ENCODE data around the gene NTNG1. TPM values are rescaled to one million over a fixed set of nuclear protein-coding genes. Genes with fewer than 3 reads are reported as not detected.

NTNG1 gene
- total RNA-seq, 1 experiment from 2014 or later = not detected

- DNase-seq (ENCODE audit: low spot score) = no peak
These were observed 186.6 kb downstream of the NTNG1 start for GRCh38 chr1:107327446-107327845.

GRCh38 chr1:107328087-107328486 is 187.2 kb downstream of the NTNG1 start:
- no peak for DNase-seq (ENCODE audit: low spot score)

DNA sequence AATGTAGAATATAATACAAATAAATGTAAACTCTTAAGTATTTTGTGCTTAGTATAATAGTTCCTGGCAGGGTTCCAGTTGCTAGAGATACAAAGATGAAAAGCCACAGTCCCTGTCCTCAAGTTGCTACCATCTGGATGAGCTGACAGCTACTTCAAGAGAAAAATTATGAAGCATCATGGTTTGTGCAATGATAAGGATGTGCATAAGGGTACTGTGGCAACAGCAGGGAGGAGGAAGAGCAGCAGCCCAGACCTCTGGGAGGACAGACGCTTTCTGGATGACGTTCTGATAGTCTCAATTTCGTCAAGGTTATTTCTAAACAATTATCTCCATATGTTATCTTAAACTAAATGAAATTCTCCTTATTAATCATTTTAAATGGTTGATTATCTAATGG is 198.9 kb downstream of the NTNG1 start:
- no peak for DNase-seq (ENCODE audit: low spot score)

DNA sequence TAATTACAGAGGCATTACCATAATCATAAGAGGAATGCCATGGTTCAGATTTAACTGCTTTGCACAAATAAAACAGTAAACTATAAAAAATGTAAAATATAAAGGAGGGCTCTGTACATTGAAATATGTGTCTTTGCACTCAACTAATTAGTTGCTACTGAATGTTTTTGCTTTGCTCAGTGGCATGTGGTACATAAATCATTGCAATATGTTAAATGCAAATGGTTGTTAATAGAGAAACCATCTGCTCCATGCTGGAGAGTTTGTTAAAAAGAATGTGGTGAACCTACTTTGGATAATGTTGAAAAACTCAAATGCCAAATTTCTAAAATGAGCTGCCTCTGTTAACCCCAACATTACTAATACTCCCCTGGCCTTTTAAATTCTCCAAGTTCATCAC is 201.5 kb downstream of the NTNG1 start:
- DNase-seq (ENCODE audit: low spot score) = no peak

DNA sequence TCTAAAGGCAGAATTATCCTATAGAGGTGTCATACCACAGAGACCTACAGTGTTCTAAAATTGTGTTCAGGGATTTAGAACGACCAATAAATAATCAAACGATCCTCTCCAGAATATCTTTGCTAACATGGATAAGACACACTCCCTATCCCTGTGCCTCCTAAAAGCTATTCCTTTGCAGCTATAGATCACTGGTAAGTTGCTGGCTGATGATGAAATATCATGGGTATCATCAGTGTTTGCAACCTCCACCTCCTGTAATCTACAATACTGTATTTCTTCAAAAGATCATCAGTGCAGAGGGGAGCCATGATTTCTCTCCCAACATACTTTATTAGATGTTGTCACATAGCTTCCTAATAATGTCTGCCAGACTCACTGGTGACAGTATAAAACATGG is 201.9 kb downstream of the NTNG1 start:
- no peak for DNase-seq (ENCODE audit: low spot score)

GRCh38 chr1:107343601-107344000 is 202.8 kb downstream of the NTNG1 start:
- no peak for DNase-seq (ENCODE audit: low spot score)

DNA sequence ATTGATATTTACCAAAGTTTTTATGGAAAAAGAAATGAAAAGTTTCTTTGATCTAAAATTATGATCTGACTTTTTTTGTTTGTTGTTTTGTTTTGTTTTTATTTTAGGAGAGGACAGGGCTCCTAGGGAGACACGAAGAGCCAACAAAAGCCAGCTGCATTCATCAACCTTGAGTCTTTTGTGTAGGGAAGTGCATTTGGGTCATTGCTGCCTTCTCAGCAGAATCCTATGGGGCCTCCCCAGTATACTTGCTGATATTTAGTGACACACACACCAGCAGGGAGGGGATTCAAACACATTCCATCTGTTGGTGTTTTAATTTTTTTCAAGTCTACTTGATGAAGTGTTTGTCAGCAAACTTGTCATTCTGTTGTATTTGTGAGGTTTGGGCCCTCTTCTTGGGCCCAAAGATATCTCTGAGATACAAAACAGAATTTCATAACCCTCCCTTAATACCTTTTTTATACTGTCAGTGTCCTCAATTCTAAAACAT is 203.5 kb downstream of the NTNG1 start:
- DNase-seq (ENCODE audit: low spot score) = no peak

DNA sequence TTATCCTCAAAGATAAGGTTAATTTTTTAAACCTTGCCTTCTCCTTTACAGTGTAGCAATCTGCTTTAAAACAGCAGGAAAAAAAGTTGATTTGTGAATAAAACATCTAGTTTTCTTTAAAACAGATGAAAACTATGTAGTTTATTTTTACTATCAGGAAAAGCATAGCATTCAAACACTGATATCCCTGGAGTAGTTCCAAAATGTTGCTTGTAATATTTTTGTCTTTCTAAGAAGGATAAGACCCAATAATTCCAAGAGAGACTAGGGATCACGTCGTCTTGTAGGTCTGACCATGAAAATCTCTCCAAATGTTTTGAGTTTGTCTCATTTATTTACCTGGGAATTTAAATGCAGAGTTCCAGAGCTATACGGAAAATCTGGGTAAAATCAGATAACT is 204.0 kb downstream of the NTNG1 start:
- DNase-seq (ENCODE audit: low spot score) = no peak

DNA sequence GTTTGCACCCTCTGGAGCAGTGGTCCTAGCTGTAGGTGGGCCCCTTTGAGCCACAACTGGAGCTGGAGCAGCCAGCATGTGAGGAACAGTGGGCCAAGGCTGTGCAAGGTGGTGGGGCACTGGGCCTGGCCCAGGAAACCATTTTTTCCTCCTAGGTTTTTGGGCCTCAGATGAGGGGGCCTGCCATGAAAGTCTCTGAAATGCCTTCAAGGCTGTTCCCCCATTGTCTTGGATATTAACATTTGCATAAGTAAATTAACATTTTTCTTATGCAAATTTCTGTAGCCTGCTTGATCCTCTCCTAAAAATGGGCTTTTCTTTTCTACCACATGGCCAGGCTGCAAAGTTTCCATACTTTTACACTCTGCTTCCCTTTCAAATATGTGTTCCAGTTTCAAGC is 212.0 kb downstream of the NTNG1 start:
- no peak for DNase-seq (ENCODE audit: low spot score)

GRCh38 chr1:107357376-107357775 is 216.5 kb downstream of the NTNG1 start:
- DNase-seq (ENCODE audit: low spot score) = no peak

DNA sequence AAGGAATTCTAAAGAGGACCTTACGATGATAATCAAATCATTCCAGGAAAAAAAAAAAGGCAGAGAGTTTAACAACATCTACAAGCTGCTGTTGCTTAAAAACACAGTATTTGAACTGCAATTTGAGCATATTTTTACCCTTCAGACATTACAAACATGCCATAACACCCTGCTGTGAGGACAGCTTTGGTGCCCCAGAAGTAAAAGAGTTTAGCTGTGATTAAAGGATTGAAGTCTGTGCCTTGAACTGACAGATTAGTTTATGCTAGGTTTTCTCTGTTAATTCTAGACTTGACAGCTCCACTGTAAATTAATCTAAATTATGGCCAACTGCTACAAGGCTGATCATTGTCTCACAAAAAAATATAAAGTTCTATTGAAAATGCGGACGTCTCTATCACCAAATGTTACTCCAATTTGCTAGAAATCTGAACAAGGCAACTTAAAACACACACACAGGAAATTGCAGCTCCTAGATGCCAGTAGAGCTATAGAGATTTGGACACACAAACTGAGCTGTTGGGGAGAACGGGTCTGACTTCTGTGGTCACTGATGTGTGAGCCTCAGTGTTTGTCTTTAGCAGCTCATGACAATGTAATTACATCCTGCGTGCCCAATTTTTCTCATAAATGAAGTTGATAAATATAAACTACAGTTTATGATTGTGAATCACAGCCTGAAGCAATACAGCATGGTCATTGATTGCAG is 217.9 kb downstream of the NTNG1 start:
- no peak for DNase-seq (ENCODE audit: low spot score)

DNA sequence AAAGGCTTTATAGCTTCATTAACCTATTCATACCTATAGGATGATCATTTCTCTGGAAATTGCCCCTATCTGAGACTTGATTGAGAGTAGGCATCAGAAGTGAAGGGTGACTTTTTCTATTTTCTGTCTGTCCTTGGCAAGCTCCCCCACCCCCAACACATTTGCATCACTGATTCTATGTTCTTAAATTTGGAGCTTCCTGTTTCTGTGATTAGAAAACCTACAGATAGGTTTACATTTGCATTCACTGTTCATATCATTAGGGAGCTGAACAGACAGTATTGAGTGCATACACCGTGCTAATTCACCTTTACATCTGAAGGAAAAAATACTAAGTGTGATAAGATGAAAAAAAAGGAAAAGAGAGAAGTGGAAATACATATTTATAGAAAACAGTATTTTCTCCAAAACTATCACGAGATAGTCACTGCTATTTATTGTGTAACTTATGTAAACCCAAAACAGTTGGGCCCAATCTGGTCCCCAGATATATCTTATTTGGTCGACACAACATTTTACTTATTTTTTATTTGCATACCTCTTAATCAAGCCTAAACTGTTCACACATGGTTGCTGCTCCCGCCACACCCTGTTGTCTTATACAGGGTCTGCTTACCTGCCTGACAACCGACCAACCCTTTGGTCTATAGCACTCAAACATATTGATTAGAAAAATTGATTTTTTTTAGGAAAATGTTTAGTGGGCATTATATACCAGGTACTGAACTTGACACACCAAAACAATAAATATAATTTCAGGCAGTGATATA is 218.8 kb downstream of the NTNG1 start:
- DNase-seq (ENCODE audit: low spot score) = no peak

DNA sequence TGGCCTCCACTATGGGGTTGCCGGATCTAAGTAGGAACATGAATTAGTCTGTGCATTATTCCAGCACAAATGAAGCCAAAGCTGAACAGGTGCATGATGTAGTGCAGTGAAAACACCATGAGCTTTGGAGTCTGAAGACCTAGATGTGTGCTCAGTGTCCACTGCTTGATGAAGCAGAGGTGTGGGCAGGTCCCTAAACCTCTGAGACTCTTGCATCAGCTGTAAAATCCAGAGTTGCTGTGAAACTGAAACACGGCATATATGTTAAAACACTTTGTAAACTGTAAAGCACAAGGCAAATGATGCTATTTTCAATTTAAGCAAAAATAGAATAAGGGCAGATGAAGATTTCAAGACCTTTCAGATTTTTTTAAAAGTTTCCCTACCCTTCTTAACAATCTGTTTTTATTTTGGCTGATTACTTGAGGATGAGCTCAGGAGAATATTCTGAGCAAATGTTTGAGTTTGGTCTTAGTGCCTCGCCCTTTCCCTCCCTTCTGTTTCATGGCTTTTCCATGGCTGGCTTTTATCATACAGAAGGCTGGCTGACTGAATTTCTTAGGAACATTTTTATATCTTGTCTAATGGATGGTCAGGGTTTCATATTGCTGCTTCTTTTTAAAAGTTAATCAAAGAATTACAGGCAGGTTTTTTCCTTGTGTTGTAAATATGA is 221.8 kb downstream of the NTNG1 start:
- DNase-seq (ENCODE audit: low spot score) = no peak

DNA sequence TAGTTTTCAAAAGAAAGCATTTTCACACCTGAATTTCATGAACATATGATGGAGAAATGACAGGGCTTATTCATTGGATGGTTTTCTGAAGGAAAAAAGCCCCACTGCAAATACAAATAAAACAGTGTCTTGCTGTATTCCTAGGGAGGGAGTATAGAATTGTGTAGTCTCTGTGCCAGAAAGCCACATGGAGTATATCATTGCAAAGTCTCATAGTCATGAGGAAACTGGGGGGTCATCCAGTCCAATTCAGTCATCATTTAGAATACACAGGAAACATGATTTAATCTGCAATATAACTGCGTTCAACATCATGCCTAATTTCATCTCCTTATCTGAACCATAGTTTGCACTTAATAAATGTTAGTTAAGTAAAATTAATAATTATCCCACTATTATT is 222.3 kb downstream of the NTNG1 start:
- DNase-seq (ENCODE audit: low spot score) = no peak

DNA sequence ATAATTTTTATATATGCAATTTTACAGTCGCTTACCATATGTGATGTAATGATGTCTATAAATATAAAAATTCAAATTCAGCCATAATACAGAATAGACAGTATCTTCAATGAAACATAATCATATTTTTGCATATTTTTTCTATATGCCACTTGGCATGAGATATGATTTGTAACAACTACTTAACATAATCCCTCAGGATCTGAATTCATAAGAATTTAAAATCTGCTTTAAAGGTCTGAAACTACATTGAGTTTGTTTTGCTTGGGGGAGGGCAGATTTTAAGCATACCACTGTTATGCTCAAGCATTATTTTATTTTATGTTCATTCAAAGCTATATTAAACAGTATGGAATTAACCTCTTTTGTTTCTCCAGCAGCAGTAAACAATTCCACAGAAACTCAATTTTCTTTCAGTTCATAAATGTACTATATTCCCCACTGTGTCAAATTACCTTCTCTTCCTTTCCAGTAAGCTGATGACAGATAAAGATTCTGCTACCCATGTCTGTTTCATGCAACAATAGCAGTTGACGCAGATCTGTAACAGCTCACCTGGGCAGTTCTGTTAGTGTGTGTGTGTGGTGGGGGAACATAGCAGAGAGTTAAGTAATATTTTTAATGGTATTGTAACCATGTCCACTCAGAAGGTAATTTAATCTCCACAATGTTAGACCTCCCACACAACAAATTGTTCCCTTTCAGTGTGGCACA is 224.8 kb downstream of the NTNG1 start:
- DNase-seq (ENCODE audit: low spot score) = no peak

DNA sequence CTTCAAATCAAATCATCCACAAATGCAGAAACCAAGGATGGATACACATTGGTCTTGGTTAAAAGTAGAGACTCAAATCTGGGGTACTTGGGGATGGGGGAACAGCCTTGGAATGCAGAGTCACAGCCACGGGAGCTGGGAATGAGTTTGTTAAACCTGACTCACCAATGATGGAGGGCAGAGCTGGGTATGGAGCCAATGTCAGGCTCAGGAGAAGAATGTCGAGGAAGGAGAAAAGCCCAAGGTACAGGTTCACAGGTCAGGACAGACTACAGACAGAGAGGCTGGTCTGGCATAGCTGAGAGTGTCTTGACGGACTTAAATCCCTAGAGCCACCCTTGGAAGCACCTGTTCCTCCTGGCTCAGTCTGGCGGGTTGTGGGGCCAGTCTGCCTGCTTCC is 237.6 kb downstream of the NTNG1 start:
- DNase-seq (ENCODE audit: low spot score) = no peak

GRCh38 chr1:107378866-107379265 is 238.0 kb downstream of the NTNG1 start:
- DNase-seq (ENCODE audit: low spot score) = no peak

GRCh38 chr1:107379826-107380225 is 239.0 kb downstream of the NTNG1 start:
- no peak for DNase-seq (ENCODE audit: low spot score)

DNA sequence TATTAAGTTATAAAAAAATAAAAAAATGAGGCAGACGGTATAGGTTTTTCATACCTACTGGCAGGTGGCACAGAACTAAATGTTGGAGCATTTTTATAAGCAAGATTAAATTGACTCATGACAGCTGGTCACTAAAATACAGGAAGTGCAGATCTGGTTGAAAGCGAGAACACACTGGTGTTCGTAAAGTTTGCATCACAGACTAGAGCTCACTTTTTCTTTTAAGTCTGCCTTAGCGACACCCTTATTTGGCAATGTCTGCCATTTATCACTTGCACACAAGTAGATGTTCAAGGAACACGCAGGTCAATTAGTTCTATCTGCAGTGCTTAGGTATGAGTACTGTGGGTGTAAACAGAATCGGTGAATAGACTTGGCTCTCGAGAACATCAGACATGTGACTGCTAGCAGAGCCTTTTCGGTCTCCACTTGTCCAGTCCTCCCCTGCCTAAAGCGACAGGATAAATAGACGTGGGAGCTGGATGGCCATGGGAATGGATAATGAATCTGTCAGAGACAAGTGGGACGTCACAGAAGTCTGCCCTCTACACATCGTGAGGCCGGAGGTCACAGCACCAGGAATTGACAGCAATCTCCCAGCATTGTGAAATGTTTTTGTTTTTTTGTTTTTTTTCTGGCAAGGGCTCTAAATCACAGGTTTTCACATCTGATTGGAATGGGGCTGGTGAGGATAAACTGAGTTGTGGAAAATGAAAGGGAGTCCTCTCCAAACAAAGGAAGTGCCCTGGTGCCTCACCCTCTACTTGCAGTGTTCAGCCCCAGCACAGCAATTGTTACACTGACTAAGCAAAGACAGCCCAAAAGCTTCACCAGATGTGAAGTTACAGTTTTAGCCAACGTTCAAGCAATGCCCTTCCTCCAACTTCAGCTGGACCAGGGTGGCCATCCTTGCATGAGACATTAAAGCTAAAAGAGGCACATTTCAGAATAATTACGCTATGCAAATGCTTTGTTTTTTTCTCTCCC is 248.9 kb downstream of the NTNG1 start:
- DNase-seq (ENCODE audit: low spot score) = no peak

DNA sequence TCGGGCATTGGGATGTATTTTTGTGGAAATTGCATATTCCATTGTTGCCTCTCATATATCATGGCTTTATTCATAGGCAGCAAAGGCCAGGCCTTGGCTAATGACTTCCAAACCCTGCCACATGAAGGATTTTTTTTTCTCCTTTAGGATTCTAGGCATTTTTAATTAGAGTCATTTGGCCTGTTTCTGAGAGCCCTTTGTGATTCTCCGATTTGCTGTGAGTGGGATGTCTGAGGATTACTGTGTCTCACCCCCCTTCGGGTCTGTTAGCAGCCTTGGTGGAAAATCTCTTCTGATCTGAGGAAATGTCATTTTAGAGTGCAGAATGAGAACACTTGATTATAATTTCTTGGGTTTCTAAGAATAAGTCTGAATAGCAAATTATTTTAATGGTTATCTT is 253.5 kb downstream of the NTNG1 start:
- DNase-seq (ENCODE audit: low spot score) = no peak

- no peak for DNase-seq (ENCODE audit: low spot score)
These were observed 260.9 kb downstream of the NTNG1 start for GRCh38 chr1:107401704-107402103.

Data from A172 (cell line).